Stimulated activated CD4-positive, alpha-beta T cell treated with anti-CD3 and anti-CD28 coated beads, Interleukin-4, amount 100 ng/mL, for 48 hours (primary cell): Measurements from ENCODE around the gene COL19A1.
"Not testable (repeated sequence)": the region's sequence is repeated elsewhere in the genome, so short reads cannot be mapped to it uniquely, and the experiment has no call there.

ENCODE experiments used
- DNase-seq, 2 donors: peaks; one replicate each; pipeline ENCODE4 v3.0.0-alpha.2; 2020; ENCODE audit warnings: low read depth in 2 of 2

The COL19A1 gene

DNA sequence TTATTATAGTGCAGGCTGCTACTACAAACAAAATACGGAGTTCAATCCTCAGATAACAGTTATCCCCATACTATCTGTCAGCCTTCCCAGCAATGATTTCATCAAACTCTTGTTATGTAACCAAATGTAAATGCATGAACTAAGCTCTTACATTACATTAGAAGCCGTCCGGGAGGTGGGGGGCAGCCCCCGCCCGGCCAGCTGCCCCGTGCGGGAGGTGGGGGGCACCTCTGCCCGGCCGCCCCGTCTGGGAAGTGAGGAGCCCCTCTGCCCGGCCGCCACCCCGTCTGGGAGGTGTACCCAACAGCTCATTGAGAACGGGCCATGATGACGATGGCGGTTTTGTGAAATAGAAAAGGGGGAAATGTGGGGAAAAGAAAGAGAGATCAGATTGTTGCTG, 99.6 kb downstream of the COL19A1 start:
- not testable (repeated sequence) for DNase-seq

DNA sequence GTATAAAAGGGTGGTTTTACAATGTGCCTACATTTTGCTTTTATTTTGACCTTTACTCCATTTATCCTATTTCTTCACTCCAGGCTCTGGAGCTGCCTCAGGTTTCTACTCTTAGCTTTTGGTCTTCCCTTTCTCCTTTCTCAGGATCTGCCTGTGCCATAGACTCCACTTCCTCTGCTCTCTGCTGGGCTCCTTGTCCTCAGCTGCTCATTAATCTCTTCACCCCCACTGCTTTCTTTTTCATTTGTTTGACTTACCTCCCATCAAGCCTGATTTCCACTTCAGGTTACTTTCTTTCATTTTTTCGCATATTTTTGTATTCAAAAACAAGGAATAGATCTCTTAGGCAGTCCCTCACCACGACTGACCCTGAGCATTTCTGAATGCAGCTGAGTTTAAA, 106.8 kb downstream of the COL19A1 start:
- DNase-seq = no peak

DNA sequence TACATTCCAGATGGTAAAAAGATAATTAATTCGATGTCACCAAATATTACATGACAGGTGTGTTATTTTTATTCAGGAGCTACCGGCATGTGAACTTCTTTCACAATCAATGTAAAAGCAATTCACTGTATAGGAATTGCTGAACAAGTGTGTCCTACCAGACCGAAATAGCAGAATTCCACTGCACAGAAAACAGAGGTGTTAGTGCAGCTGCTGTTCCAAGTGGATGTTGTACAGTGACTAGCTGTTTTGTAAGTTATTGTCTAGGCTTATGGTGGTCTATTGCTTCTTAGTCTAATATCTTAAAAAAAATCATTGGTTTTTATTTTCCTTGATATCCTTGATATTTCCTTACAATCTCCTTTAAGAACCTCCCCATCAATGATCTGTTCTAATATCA, 107.4 kb downstream of the COL19A1 start:
- DNase-seq = no peak

DNA sequence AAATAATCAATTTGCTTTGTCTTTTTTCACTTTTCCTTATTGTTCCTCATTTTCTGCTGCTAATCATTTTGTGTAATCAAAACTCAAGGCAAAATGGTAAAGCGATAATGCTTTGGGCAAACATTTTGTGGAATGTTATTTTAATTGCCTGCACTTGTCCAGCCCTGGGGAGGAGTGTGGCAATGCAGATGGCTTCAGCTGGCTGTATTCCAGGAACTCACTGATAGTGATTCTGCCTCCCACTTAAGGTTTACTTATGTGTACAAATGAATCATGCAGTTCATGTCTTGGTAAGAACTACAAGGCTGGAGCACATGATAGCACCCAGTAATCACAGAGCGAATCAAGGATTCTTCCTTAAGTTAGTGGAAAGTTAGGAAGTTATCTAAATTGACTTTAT, 107.8 kb downstream of the COL19A1 start:
- no peak for DNase-seq

DNA sequence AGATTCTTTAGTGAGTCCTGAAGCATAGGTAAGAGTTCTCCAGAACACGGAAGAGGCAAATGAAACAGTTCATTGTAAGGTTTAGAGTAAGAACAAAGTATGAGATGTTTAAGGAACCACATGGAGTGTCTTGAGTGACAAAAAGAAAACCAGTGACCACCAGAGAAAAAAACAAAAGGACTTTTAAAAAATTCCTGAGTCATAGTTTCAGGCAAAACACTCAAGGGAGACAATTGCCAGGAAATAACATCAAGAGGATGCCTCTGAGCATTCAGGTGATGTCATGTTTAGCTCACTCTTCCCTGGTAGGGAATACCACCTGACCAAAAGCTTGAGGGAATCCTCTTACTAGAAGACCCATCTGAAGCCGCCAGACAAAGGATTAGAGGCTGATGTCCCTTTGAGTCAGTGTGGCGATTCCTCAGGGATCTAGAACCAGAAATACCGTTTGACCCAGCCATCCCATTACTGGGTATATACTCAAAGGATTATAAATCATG, 110.3 kb downstream of the COL19A1 start:
- no peak for DNase-seq

DNA sequence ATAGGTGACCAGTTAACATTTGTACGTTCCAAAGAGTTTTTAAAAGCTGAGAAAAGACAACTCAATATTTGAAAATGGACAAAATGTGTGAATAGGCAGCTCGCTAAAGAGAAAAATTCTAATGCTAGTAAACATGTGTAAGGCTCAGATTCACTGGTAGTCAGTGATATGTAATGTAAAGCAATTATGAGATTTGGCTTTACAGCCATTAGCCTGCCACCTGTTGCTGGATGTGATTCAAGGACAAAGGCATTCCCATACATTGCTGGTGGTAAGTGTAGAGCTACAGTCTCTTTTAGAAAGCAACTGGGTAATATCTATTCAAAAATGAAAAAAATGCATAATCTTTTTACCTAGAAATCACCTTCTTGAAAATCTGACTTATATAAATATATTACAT, 114.3 kb downstream of the COL19A1 start:
- DNase-seq = no peak

DNA sequence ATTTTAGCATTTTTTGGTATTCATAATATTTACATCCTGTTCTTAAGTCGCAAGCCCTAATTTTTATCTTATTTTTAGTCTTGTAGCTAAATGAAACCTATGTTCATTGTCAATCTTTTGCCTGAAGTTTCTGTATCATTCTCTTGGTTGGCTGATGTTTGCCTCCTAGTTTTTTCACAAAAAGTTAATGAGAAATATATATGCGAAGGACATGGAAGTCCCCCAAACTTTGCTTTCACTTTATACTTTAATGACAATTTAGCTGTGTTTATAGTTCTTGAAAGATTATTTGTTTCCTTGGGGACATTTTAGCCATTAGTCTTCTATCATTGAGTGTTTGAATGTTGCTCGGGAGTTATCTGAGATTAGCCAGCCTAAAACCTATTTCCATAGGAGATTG, 118.2 kb downstream of the COL19A1 start:
- no peak for DNase-seq

DNA sequence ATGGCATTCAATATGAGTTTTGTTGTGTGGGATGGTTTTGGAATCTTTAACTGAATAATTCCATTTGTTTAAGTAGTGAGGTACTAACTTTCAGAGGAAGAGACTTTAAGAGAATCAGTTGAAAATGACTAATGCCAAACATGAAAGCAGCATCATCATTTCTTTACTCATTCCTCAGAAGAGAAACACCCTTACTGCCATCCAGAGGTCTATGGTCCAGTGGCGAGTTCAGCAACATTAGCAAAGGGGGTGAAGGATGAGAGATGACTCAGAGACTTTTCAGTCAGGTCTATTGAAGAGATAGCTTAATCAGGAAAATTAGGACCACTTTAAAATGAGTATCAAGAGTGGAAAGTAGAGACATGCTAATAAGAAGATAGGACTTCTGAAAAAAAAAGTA, 118.8 kb downstream of the COL19A1 start:
- no peak for DNase-seq

DNA sequence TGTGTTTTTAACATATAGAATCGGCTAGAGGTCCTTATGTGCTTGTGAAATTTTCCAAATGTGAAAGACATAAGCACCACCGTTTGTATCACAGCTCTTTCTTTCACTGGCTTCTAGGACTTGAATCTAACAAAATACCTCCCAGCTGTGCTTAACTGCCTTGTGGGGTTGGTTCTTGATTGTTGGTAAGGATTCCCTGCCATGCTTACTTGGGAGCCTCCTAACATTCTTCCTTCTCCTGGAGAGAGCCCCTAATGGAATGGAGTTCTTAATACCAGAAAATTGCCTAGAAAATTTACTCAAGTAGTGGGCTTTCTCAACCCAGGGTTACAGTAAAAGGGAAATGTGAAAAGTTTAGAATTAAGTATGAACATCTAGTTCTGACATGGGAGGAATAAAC, 121.2 kb downstream of the COL19A1 start:
- DNase-seq = no peak

DNA sequence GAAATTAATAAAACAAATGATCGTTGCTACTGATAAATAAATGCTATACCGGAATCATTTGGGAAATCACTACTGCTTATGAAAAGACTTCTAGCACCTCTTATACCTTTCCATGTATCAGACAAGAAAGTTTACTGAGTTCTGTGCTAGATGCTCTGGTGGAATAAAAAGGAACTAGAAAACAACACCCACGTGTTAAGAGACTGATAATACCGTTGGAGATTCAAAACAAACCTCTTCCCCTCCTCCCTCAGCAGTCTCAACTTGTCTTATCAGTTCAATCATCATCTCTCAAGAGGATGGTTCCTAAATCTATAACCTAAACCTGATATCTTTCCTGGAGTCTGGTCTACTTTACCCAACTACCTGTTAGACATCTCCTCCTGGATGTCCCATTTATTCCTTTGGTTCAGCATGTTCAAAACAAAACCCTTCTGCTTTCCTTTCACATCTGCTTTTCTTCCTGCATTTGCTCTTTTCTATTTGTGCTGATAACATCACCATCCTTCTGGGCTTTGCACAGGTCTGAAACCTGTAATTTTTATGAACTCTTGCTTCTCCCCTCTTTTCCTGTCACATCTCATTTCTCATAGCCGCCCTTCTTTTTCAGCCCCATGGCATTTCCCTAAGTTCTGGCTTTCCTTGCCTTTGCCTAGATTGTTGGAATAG, 122.2 kb downstream of the COL19A1 start:
- no peak for DNase-seq

DNA sequence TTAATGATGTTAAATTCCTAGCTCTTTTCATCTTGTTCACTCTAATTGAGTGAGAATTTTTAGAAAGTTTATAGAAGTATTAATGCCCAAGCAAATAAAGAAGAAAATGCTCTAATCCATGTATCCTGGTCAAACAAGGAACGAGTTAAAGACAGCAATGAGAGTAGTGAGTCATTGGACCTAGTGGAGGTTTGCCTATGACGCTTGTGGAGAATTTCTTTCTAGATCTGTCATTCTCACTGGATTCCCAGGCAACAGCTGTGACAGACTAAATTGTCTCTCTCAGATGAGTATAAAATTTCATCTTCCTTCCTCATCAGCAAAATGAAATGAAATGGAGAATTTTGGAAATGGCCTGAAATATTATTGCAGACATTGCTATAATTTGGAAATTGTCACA, 127.9 kb downstream of the COL19A1 start:
- DNase-seq = no peak

DNA sequence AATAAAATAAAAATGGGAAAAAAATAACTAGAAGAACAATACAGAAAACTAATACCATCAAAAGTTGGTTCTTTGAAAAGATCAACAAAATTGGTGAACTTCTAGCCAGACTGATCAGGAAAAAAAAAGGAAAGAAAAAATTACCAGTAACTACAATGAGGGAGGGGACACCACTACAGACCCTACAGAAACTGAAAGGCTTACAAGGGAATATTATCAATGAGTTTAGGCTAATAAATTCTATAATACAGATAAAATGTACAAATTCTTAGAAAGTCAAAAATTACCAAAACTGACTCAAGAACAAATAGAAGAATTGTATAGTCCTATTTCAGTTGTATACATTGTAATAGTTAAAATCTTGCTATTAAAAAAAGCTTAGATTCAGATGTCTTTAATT, 141.8 kb downstream of the COL19A1 start:
- DNase-seq = no peak

DNA sequence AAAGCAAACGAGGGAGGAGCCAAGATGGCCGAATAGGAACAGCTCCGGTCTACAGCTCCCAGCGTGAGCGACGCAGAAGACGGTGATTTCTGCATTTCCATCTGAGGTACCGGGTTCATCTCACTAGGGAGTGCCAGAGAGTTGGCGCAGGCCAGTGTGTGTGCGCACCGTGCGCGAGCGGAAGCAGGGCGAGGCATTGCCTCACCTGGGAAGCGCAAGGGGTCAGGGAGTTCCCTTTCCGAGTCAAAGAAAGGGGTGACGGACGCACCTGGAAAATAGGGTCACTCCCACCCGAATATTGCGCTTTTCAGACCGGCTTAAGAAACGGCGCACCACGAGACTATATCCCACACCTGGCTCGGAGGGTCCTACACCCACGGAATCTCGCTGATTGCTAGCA, 144.0 kb downstream of the COL19A1 start:
- DNase-seq = not testable (repeated sequence)

DNA sequence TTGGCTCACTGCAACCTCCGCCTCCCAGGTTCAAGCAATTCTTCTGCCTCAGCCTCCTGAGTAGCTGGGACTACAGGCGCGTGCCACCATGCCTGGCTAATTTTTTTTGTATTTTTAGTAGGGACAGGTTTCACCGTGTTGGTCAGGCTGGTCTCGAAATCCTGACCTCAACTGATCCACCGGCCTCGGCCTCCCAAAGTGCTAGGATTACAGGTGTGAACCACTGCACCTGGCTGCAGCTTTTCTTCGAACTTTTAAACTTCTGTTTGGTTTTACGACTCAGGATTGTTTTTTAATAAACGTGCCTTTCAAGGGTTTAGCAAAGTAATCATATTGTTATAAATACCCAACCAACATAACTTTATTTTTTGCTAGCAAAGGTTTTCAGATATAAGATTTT, 156.8 kb downstream of the COL19A1 start:
- not testable (repeated sequence) for DNase-seq

DNA sequence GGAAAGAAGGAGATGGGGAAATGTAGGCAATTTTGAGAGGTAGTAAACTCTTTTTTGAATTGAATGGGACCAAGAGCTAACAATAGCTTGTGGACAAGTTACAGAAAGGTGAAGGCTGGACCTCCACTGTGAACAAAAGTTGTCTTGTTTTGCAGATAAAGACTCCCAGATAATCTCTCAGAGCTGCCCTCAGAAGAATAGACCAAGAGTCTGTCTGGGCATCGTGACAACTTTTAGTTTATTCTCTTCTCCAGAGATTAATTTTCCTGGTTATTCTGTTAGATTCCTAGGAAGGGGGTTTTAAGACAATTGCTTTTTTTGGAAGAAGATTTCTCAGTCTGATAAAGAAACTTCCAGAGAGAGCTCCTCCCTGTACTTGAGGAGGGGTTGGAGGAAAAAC, 161.9 kb downstream of the COL19A1 start:
- DNase-seq = no peak

DNA sequence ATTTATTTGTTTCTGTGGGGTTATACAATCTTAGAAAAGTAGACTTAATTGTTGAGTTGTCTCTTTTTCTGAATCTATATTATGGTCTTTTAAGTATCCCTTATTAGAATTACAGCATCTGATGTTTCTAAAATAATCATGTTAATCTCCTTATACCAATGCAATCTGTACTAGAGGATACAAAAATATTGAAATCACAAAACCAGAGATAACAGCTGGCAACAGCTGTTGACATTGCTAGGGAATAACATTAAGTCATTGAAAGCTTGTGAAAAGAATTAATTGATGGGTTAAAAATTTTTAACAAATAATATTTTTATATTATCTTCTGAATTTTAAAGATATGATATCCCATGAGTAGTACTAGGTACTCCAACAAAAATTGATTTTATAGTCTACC, 162.6 kb downstream of the COL19A1 start:
- DNase-seq = no peak

DNA sequence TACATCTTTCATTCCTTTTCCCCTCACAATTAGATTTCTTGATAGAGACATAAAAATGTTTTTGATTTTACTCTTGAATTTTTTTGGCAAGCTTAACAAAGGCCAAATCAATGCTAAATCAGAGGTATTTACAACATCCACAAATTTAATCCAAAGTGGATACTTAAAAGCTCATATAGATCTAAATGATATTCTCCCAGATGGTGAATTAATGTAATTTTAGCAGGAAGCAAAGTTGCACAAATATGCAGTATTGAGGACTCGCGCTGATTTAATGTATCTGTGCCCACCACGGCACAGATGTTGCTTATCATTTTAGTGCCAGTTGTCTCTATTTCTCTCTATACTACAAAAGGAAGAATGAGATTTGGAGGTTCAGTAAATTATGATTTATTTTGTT, 167.4 kb downstream of the COL19A1 start:
- no peak for DNase-seq

DNA sequence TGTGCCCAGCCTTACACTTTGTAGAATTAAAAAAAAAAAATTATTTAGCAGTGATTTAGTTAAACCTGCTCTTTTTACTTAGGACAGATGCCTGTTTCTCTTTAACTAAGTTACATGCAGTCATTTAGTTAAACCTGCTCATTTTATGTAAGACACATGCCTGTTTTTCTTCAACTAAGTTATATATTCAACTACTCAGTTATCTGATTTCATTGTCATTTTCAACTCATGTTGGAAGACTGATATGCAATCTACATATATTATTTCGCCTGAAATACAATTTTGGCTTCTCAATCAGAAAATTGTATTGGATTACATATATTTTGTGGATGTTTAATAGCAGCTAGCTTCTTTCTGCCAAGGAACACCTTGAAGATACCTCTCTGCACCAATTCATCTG, 171.1 kb downstream of the COL19A1 start:
- DNase-seq = no peak

DNA sequence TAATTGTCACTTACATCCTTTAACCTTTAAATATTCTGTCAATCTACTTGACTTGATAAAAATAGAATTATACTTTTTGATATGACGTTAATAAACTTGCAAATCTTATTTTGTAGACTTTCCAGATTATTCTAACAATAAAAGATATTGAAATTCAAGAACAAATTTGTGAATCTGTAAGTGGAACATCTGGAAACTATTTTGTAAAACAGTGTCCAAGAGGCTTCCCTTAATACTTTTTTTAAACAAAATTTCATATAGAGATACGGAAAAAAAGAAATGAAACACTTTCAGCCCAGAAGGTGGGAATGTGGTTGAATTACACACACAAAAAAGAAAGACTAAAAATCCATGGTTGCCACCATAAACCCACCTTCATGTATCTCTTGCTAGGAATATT, 174.4 kb downstream of the COL19A1 start:
- no peak for DNase-seq

DNA sequence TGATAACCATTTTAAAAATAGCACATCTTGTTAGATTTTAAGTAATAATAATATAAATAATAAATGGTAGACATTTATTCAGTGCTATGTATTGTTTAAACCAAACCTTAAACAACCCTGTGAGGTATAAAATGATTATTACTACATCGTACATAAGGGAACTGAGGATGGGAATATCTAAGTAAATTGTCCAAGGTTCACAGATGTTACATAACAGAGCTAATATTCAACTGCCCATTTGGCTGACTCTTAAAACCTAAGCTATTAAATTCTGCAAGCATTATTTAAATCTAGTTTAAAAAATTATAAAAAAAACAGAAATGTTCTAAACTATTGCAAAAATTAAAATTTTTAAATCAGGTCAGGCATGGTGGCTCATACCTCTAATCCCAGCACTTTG, 175.1 kb downstream of the COL19A1 start:
- no peak for DNase-seq

DNA sequence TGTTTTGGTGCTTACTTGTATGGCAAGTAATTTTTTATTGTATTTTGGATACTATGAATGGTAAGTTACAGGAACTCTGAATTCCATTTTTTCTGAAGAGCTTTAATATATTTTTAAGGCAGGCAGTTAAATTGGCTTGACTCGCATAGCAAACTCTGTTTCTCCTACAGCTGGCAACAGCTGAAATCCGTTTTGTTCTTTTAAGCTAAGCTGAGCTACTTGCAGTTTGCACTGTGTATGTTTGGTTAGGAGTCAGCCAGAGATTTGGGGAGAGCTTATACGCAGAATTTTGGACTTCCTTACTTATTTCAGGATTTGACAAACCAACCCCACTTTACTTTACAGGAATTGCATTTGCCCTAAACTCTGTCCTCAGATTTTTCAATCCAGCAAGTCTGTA, 179.1 kb downstream of the COL19A1 start:
- no peak for DNase-seq

DNA sequence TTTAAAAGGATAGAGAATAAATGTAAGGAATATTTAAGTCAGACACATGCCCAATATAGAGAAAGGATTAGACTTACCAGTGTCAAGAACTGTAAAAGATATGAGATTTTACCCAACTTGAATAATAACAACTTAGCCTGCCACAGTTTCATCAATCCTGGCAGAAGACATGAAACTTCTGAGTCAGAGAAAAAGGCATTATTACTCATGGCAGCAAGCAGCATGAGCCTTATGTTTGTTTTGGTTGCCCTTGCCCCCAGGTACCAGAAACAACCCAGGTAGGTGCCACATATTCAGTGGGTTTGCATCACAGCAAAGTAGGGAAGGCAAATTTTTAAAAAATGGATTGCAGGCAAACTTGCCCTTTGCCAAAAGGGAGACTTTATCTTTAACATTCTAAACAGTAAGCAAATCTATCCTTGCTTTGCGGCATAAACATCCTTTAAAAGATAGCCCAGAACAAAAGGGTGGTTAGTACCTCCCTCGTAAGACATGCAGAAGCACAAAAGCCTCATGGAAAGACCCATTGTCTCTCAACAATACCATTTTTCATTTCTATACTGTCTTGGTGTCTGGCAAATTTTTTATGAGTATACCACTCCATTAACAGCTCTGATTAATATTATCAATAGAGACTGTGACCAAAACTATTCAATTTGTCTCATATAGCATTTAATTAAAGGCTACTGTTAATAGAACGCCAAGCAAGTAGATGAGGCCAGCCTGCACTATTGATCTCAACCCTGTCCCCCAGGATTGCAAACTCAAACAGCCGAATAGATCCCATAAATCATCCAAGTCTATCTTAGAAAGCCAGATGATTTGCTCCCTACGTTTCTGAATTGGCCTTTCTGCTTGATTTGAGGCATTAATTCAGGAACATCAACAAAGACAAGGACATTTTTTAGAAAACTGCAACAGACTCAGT, 185.1 kb downstream of the COL19A1 start:
- DNase-seq = no peak

DNA sequence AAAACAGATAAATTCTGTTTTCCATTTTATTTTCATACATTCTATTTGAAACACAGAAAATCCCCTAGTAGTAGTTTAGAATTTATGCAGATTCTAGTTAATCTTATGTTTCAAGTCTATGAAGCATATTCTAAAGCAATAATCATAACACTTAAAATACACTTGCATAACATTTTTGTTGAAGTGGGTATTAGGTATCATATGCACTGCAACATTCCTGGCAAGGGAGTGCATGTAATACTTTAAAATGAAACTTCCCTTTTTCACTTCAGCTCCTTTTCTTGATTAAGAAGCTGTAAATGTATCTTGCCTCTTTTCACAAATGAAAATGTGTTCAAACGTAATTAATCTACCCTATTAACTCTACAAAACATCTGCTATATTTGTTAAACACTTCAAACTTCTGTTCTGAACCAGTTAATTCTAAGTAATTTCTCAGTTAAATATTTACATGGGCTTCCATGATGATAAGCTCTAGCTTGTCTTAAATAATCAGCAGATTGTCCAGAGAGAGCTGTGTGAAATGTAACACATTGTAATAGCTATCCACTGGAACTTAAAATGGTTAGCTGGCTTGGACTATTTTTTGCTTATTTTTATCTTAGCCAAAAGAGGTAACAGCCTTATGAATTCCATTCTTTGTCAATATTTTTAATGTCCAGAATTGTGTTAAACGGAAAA, 192.8 kb downstream of the COL19A1 start:
- no peak for DNase-seq
